HCT116 (cell line): ENCODE results near the gene INAFM1. TPM values are rescaled to one million over a fixed set of nuclear protein-coding genes. Genes with fewer than 3 reads are reported as not detected.

Source experiments
- ATAC-seq: fragments of 200-7000 bp; cut with Tn5 transposase; 2 replicates; pipeline ENCODE4 v1.9.1; 2020; ENCODE audit warnings: mild to moderate bottlenecking, moderate library complexity
- BruUV-seq: library from RNA; stranded (reverse); fragments of 400-500 nt; replicated peaks from 2 replicates; lab custom pipeline; 2021; lab: Mats Ljungman, UMichigan
- CTCF ChIA-PET: fragments of 300-600 bp; sonication (Branson Sonifier 250); formaldehyde crosslinking; loops from one replicate; lab custom pipeline; 2021; ENCODE audit warnings: antibody characterized with exemption; lab: Charles Lee
- POLR2A ChIA-PET: fragments of 300-600, 350-600 bp; sonication (Branson Sonifier 250); formaldehyde crosslinking; loops from one replicate; lab custom pipeline; 2021; ENCODE audit warnings: antibody characterized with exemption; lab: Charles Lee
- RAD21 ChIA-PET, 2 experiments: fragments of 300-600 bp; sonication (Branson Sonifier 250); formaldehyde crosslinking; loops; one replicate each; lab custom pipeline; 2023; ENCODE audit warnings: low total read pairs in 2 of 2; ENCODE audit not compliant: uncharacterized antibody in 2 of 2, unreplicated experiment in 2 of 2, low non-redundant PET in 1 of 2; lab: Charles Lee
- DNase-seq: peaks from one replicate; pipeline ENCODE4 v3.0.0-alpha.2; 2010; ENCODE audit warnings: low read depth, low spot score
- H2AFZ ChIP-seq: fragments of 200-600 bp; shearing (Covaris generic), sonication (generic); 2 replicates; pipeline ENCODE4 v1.6.1; 2017; ENCODE audit warnings: low read depth, mixed run types, mixed read lengths, antibody characterized with exemption, low read length; ENCODE audit not compliant: poor library complexity, severe bottlenecking
- H3K27ac ChIP-seq: 2 replicates; pipeline ENCODE4 v1.5.1; 2012; ENCODE audit warnings: low read depth, low read length
- H3K27me3 ChIP-seq: fragments of 200-600 bp; sonication (generic); 2 replicates; pipeline ENCODE4 v1.6.1; 2016; ENCODE audit warnings: mixed run types, low read length, mixed read lengths; ENCODE audit not compliant: insufficient read depth
- H3K36me3 ChIP-seq, 2 experiments: fragments of 200-500 bp in 1 of 2; fragments of 200-600 bp in 1 of 2; sonication (Bioruptor generic) in 1 of 2; sonication (generic) in 1 of 2; 2 replicates each; pipeline versions ENCODE4 v1.5.1 to v1.6.1; 2014 to 2016; ENCODE audit warnings: low read length in 2 of 2, inconsistent platforms in 1 of 2, mixed read lengths in 1 of 2, mixed run types in 1 of 2; ENCODE audit not compliant: insufficient read depth in 2 of 2, control insufficient read depth in 1 of 2
- H3K4me1 ChIP-seq, 2 experiments: fragments of 200-600 bp in 1 of 2; sonication (generic) in 1 of 2; 2 replicates each; pipeline versions ENCODE4 v1.5.1 to v1.6.1; 2012 to 2017; ENCODE audit warnings: low read length in 2 of 2, inconsistent platforms in 1 of 2, mild to moderate bottlenecking in 1 of 2, mixed read lengths in 1 of 2, mixed run types in 1 of 2, moderate library complexity in 1 of 2; ENCODE audit not compliant: insufficient read depth in 2 of 2, control insufficient read depth in 1 of 2
- H3K4me2 ChIP-seq: fragments of 200-600 bp; sonication (generic); 2 replicates; pipeline ENCODE4 v1.6.1; 2017; ENCODE audit warnings: mixed run types, low read length, mixed read lengths
- H3K4me3 ChIP-seq, 2 experiments: fragments of 200-600 bp in 1 of 2; sonication (generic) in 1 of 2; replicated peaks in 1 of 2; 2 replicates each; pipeline ENCODE4 v1.5.1; 2011 to 2016; ENCODE audit warnings: low read length in 2 of 2, control low read depth in 1 of 2, low read depth in 1 of 2, mild to moderate bottlenecking in 1 of 2, mixed read lengths in 1 of 2, mixed run types in 1 of 2
- H3K79me2 ChIP-seq: fragments of 200-600 bp; sonication (generic); 2 replicates; pipeline ENCODE4 v1.6.1; 2017; ENCODE audit warnings: mild to moderate bottlenecking, mixed run types, low read length, moderate library complexity, mixed read lengths; ENCODE audit not compliant: insufficient read depth
- H3K9ac ChIP-seq: fragments of 200-600 bp; sonication (generic); 2 replicates; pipeline ENCODE4 v1.6.1; 2016; ENCODE audit warnings: low read length, mixed read lengths
- H3K9me2 ChIP-seq: fragments of 200-600 bp; sonication (generic), shearing (Covaris generic); 2 replicates; pipeline ENCODE4 v1.6.1; 2017; ENCODE audit warnings: mixed run types, mild to moderate bottlenecking, moderate library complexity; ENCODE audit not compliant: insufficient read depth
- H3K9me3 ChIP-seq, 2 experiments: fragments of 200-500 bp in 1 of 2; fragments of 200-600 bp in 1 of 2; sonication (Bioruptor generic) in 1 of 2; sonication (generic) in 1 of 2; 2 replicates each; pipeline ENCODE4 v1.6.1; 2014 to 2017; ENCODE audit warnings: low read length in 2 of 2, mixed read lengths in 2 of 2, inconsistent platforms in 1 of 2, low read depth in 1 of 2, mild to moderate bottlenecking in 1 of 2, mixed run types in 1 of 2, moderate library complexity in 1 of 2; ENCODE audit not compliant: control insufficient read depth in 1 of 2, insufficient read depth in 1 of 2
- H4K20me1 ChIP-seq: fragments of 200-600 bp; sonication (generic), shearing (Covaris generic); 2 replicates; pipeline ENCODE4 v1.6.1; 2017; ENCODE audit warnings: mixed run types, mild to moderate bottlenecking, moderate library complexity; ENCODE audit not compliant: insufficient read depth
- ATF3 ChIP-seq: IDR thresholded peaks from 2 replicates; pipeline ENCODE4 v1.6.1; 2012
- CBX3 ChIP-seq: IDR thresholded peaks from 2 replicates; pipeline ENCODE4 v1.6.1; 2012; ENCODE audit warnings: low read depth
- CTCF ChIP-seq, 3 experiments: fragments of 200-600 bp in 1 of 3; sonication (generic) in 1 of 3; IDR thresholded peaks in 2 of 3; conservative IDR thresholded peaks in 1 of 3; 2 replicates each; pipeline ENCODE4 v1.5.1; 2012 to 2017; ENCODE audit warnings: low read depth in 2 of 3, low read length in 2 of 3, antibody characterized with exemption in 1 of 3, borderline replicate concordance in 1 of 3, control low read depth in 1 of 3, mild to moderate bottlenecking in 1 of 3, mixed read lengths in 1 of 3, mixed run types in 1 of 3, moderate library complexity in 1 of 3; ENCODE audit not compliant: insufficient read depth in 1 of 3
- EZH2phosphoT487 ChIP-seq: fragments of 200-600 bp; IDR thresholded peaks from 2 replicates; pipeline ENCODE4 v1.6.1; 2018; ENCODE audit warnings: antibody characterized with exemption, borderline replicate concordance
- JUND ChIP-seq: IDR thresholded peaks from 2 replicates; pipeline ENCODE4 v1.6.1; 2012
- POLR2AphosphoS5 ChIP-seq: IDR thresholded peaks from 2 replicates; pipeline ENCODE4 v1.6.1; 2011; ENCODE audit warnings: mild to moderate bottlenecking, low read depth, low read length, moderate library complexity
- SP1 ChIP-seq: IDR thresholded peaks from 2 replicates; pipeline ENCODE4 v1.6.1; 2012; ENCODE audit warnings: low read depth
- SRF ChIP-seq: IDR thresholded peaks from 2 replicates; pipeline ENCODE4 v1.6.1; 2012; ENCODE audit warnings: low read depth
- TCF7L2 ChIP-seq: IDR thresholded peaks from 2 replicates; pipeline ENCODE4 v1.7.0; 2011; ENCODE audit warnings: borderline replicate concordance, inconsistent platforms; ENCODE audit not compliant: insufficient read depth, insufficient read length; ENCODE audit errors: extremely low read depth
- ZBTB33 ChIP-seq: IDR thresholded peaks from 2 replicates; pipeline ENCODE4 v1.6.1; 2011; ENCODE audit warnings: mild to moderate bottlenecking, low read length, moderate library complexity; ENCODE audit not compliant: insufficient replicate concordance; ENCODE audit errors: extremely low read depth
- ZFX ChIP-seq: fragments of 450-650 bp; IDR thresholded peaks from 2 replicates; pipeline ENCODE4 v1.6.1; 2017
- intact Hi-C: fragments of 100-400 bp; cut with micrococcal nuclease; formaldehyde crosslinking; loops from 2 replicates; pipeline ENCODE4 v1.10.0; 2022
- total RNA-seq: library from RNA; stranded (reverse); gene quantifications from one replicate; pipeline ENCODE4 v1.2.1, GENCODE V29; 2021; ENCODE audit not compliant: unreplicated experiment
- TF ChIP-seq, protein P1 (sequence below): IDR thresholded peaks from 2 replicates; pipeline ENCODE4 v1.6.1; 2012; ENCODE audit warnings: low read depth

Gene INAFM1
- total RNA-seq, 1 experiment from 2014 or later, result 22.9 TPM

GRCh38 chr19:47229676-47230053 is 45.0 kb upstream of the INAFM1 start:
- ATAC-seq (no peak), DNase-seq (no peak)
- ChIA-PET RAD21 (no interaction called here), CTCF (no interaction called here), POLR2A (interaction anchor here (1.1 kb wide), 1 partner anchor 14 kb away, joined by 3 read pairs; no protein-coding TSS in a partner anchor)
- Histone ChIP-seq H3K79me2 (peaks cover 22% of the 10 kb centered on the region), H3K9me2 (no peaks in the 10 kb centered on the region), H3K27ac (peak overlapping the region; percentile 97; the same call in 1 of the 2 replicates), H4K20me1 (no peaks in the 10 kb centered on the region), H3K9me3 (no peaks in the 10 kb centered on the region), H3K27me3 (no peaks in the 10 kb centered on the region), H3K4me3 (peak overlapping the region; percentile 76 to 78), H3K4me2 (peak overlapping the region; percentile 100), H3K9ac (peak overlapping the region; percentile 87), H3K36me3 (no peaks in the 10 kb centered on the region), H3K4me1 (peaks cover 34 to 74% of the 10 kb centered on the region in 2 experiments), H2AFZ (no peak overlapping the region)
- TSS peak; percentile 61 for BruUV-seq
- TF ChIP-seq CTCF (IDR thresholded peaks at IDR 0.05 in 2 of 3, conservative IDR thresholded peaks at IDR 0.05 in 1 of 3; ENCODE audit: borderline replicate concordance in 1 of 3, insufficient read depth in 1 of 3, low read depth in 2 of 3, low read length in 2 of 3) (no peak), POLR2AphosphoS5 (no peak), EZH2phosphoT487 (no peak), SP1 (no peak), JUND (no peak), ZFX (no peak), CBX3 (no peak), SRF (no peak), ATF3 (no peak), TCF7L2 (no peak), ZBTB33 (no peak)
- TF ChIP-seq, protein P1, sequence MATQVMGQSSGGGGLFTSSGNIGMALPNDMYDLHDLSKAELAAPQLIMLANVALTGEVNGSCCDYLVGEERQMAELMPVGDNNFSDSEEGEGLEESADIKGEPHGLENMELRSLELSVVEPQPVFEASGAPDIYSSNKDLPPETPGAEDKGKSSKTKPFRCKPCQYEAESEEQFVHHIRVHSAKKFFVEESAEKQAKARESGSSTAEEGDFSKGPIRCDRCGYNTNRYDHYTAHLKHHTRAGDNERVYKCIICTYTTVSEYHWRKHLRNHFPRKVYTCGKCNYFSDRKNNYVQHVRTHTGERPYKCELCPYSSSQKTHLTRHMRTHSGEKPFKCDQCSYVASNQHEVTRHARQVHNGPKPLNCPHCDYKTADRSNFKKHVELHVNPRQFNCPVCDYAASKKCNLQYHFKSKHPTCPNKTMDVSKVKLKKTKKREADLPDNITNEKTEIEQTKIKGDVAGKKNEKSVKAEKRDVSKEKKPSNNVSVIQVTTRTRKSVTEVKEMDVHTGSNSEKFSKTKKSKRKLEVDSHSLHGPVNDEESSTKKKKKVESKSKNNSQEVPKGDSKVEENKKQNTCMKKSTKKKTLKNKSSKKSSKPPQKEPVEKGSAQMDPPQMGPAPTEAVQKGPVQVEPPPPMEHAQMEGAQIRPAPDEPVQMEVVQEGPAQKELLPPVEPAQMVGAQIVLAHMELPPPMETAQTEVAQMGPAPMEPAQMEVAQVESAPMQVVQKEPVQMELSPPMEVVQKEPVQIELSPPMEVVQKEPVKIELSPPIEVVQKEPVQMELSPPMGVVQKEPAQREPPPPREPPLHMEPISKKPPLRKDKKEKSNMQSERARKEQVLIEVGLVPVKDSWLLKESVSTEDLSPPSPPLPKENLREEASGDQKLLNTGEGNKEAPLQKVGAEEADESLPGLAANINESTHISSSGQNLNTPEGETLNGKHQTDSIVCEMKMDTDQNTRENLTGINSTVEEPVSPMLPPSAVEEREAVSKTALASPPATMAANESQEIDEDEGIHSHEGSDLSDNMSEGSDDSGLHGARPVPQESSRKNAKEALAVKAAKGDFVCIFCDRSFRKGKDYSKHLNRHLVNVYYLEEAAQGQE, result no peak
- intact Hi-C loops, result no loop called here
